Mesenchymal stem cell (in vitro differentiated cells and primary cell): ENCODE data around the gene NAGPA.

Experiments
- DNase-seq: peaks from one replicate; pipeline ENCODE4 v3.0.0-alpha.2; 2013
- H2AFZ ChIP-seq: one replicate; pipeline ENCODE4 v1.6.1; 2013; ENCODE audit warnings: low read depth, mild to moderate bottlenecking, control low read depth, inconsistent platforms, low read length, moderate library complexity
- H2AK5ac ChIP-seq: 2 replicates; pipeline ENCODE4 v1.6.1; 2013; ENCODE audit warnings: low read length, moderate library complexity, mild to moderate bottlenecking, inconsistent platforms; ENCODE audit not compliant: severe bottlenecking
- H2BK120ac ChIP-seq: one replicate; pipeline ENCODE4 v1.6.1; 2013; ENCODE audit warnings: low read depth, mild to moderate bottlenecking, inconsistent platforms, low read length, moderate library complexity
- H2BK12ac ChIP-seq, 2 experiments: one replicate each; pipeline ENCODE4 v1.6.1; 2013; ENCODE audit warnings: inconsistent platforms in 2 of 2, low read length in 2 of 2, mild to moderate bottlenecking in 2 of 2, moderate library complexity in 2 of 2, control low read depth in 1 of 2
- H2BK15ac ChIP-seq: one replicate; pipeline ENCODE4 v1.6.1; 2013; ENCODE audit warnings: mild to moderate bottlenecking, low read depth, inconsistent platforms; ENCODE audit not compliant: poor library complexity, severe bottlenecking
- H2BK5ac ChIP-seq: 2 replicates; pipeline ENCODE4 v1.6.1; 2013; ENCODE audit warnings: low read depth, mild to moderate bottlenecking, low read length, control low read depth, inconsistent platforms; ENCODE audit not compliant: poor library complexity, severe bottlenecking
- H3K14ac ChIP-seq, 2 experiments: one replicate each; pipeline ENCODE4 v1.6.1; 2013; ENCODE audit warnings: inconsistent platforms in 2 of 2, low read length in 2 of 2, control low read depth in 1 of 2, mild to moderate bottlenecking in 1 of 2, moderate library complexity in 1 of 2
- H3K18ac ChIP-seq, 2 experiments: one replicate each; pipeline ENCODE4 v1.6.1; 2013; ENCODE audit warnings: inconsistent platforms in 2 of 2, low read length in 2 of 2, control low read depth in 1 of 2, low read depth in 1 of 2, mild to moderate bottlenecking in 1 of 2
- H3K23ac ChIP-seq, 2 experiments: one replicate each; pipeline ENCODE4 v1.6.1; 2013; ENCODE audit warnings: inconsistent platforms in 2 of 2, low read length in 2 of 2, mild to moderate bottlenecking in 2 of 2, moderate library complexity in 2 of 2, control low read depth in 1 of 2
- H3K27ac ChIP-seq: 2 replicates; pipeline ENCODE4 v1.5.1; 2013; ENCODE audit warnings: mild to moderate bottlenecking, moderate library complexity, low read length, control low read depth, inconsistent platforms; ENCODE audit not compliant: poor library complexity, severe bottlenecking
- H3K27me3 ChIP-seq, 2 experiments: 2 replicates each; pipeline versions ENCODE4 v1.6.1 to v1.7.0; 2013; ENCODE audit warnings: low read length in 2 of 2, mild to moderate bottlenecking in 2 of 2, moderate library complexity in 2 of 2, control low read depth in 1 of 2, inconsistent platforms in 1 of 2; ENCODE audit not compliant: control insufficient read depth in 1 of 2, insufficient read depth in 1 of 2
- H3K36me3 ChIP-seq, 2 experiments: 2 replicates each; pipeline versions ENCODE4 v1.6.1 to v1.7.0; 2013; ENCODE audit warnings: low read length in 2 of 2, control low read depth in 1 of 2, inconsistent platforms in 1 of 2, low read depth in 1 of 2, mild to moderate bottlenecking in 1 of 2; ENCODE audit not compliant: insufficient read depth in 2 of 2, control insufficient read depth in 1 of 2
- H3K4ac ChIP-seq, 2 experiments: one replicate each; pipeline ENCODE4 v1.6.1; 2013; ENCODE audit warnings: inconsistent platforms in 2 of 2, low read length in 2 of 2, mild to moderate bottlenecking in 2 of 2, moderate library complexity in 2 of 2, control low read depth in 1 of 2, low read depth in 1 of 2
- H3K4me1 ChIP-seq: 2 replicates; pipeline ENCODE4 v1.6.1; 2013; ENCODE audit warnings: low read depth, low read length, control low read depth; ENCODE audit not compliant: control insufficient read depth, insufficient read depth
- H3K4me2 ChIP-seq: 2 replicates; pipeline ENCODE4 v1.6.1; 2013; ENCODE audit warnings: low read length, mild to moderate bottlenecking, inconsistent platforms; ENCODE audit not compliant: poor library complexity, severe bottlenecking
- H3K4me3 ChIP-seq, 2 experiments: 2 replicates each; pipeline versions ENCODE4 v1.5.1 to v1.7.0; 2013; ENCODE audit warnings: low read length in 2 of 2, mild to moderate bottlenecking in 2 of 2, control low read depth in 1 of 2, low read depth in 1 of 2; ENCODE audit not compliant: insufficient read depth in 1 of 2
- H3K79me1 ChIP-seq: replicated peaks from 2 replicates; pipeline ENCODE4 v1.6.1; 2013; ENCODE audit warnings: mild to moderate bottlenecking, control low read depth, low read length, inconsistent platforms; ENCODE audit not compliant: poor library complexity, severe bottlenecking
- H3K9ac ChIP-seq: 2 replicates; pipeline ENCODE4 v1.7.0; 2013; ENCODE audit warnings: mild to moderate bottlenecking, low read length, moderate library complexity
- H3K9me3 ChIP-seq: 2 replicates; pipeline ENCODE4 v1.7.0; 2013; ENCODE audit warnings: mild to moderate bottlenecking, low read length; ENCODE audit not compliant: control insufficient read depth
- H4K8ac ChIP-seq: one replicate; pipeline ENCODE4 v1.6.1; 2013; ENCODE audit warnings: inconsistent platforms, mild to moderate bottlenecking, low read length, moderate library complexity
- H4K91ac ChIP-seq: one replicate; pipeline ENCODE4 v1.6.1; 2013; ENCODE audit warnings: mild to moderate bottlenecking, low read length, inconsistent platforms
- WGBS: methylation state at CpG from one replicate; pipeline ENCODE4 v1.1.7; 2013; ENCODE audit warnings: mixed read lengths; 5-methylcytosine and 5-hydroxymethylcytosine counted together

NAGPA gene

DNA sequence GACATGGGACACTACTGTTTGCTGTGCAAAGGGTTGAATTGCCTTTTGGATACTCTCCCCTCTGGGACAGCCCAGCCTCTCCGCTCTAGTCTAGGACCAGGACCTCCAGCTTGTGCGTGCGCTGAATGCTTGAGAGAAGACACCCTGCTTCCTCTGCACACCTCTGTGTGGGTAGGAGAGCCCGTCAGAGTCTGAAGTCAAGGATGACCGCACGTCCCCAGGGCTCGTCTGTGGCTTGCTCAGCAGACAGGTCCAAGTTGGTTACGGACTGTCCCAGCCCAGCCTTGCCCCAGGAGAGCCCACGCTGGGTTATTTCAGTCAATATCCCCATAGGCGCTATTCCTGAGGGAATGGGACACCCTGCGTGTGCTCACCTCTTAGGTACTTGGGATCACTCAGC, 28.3 kb upstream of the NAGPA start:
- H4K91ac ChIP-seq = no peak overlapping the region
- H3K27me3 ChIP-seq = peaks cover 33 to 37% of the 10 kb centered on the region in 2 experiments
- no peak overlapping the region for H3K14ac ChIP-seq
- H2BK12ac ChIP-seq = no peak overlapping the region
- peaks cover 8% of the 10 kb centered on the region for H3K4me1 ChIP-seq
- H3K36me3 ChIP-seq = no peaks in the 10 kb centered on the region
- no peak overlapping the region for H2BK5ac ChIP-seq
- WGBS = 79% methylated on average over 11 of the region's 11 CpGs
- H4K8ac ChIP-seq = no peak overlapping the region
- DNase-seq = no peak
- H3K4me3 ChIP-seq = no peak overlapping the region
- H3K27ac ChIP-seq = no peak overlapping the region
- no peak overlapping the region for H2AFZ ChIP-seq
- no peak overlapping the region for H2BK120ac ChIP-seq
- no peak overlapping the region for H3K18ac ChIP-seq
- H3K9me3 ChIP-seq = no peaks in the 10 kb centered on the region
- no peak overlapping the region for H3K4me2 ChIP-seq
- no peak overlapping the region for H2AK5ac ChIP-seq
- no peak overlapping the region for H3K4ac ChIP-seq
- no peaks in the 10 kb centered on the region for H3K79me1 ChIP-seq
- no peak overlapping the region for H2BK15ac ChIP-seq
- H3K23ac ChIP-seq = no peak overlapping the region
- H3K9ac ChIP-seq = no peak overlapping the region

- H3K14ac ChIP-seq = no peak overlapping the region
- H3K27ac ChIP-seq = no peak overlapping the region
- H3K4me2 ChIP-seq = no peak overlapping the region
- no peak overlapping the region for H2AFZ ChIP-seq
- no peak overlapping the region for H2BK120ac ChIP-seq
- 64% methylated on average over 10 of the region's 10 CpGs for WGBS
- no peak for DNase-seq
- H3K79me1 ChIP-seq = no peaks in the 10 kb centered on the region
- no peak overlapping the region for H3K18ac ChIP-seq
- H2AK5ac ChIP-seq = no peak overlapping the region
- no peak overlapping the region for H2BK12ac ChIP-seq
- H3K9ac ChIP-seq = no peak overlapping the region
- H4K91ac ChIP-seq = no peak overlapping the region
- no peak overlapping the region for H3K4me3 ChIP-seq
- H3K4ac ChIP-seq = no peak overlapping the region
- H3K9me3 ChIP-seq = no peaks in the 10 kb centered on the region
- H4K8ac ChIP-seq = no peak overlapping the region
- H2BK5ac ChIP-seq = no peak overlapping the region
- H3K27me3 ChIP-seq = peaks cover 18 to 31% of the 10 kb centered on the region in 2 experiments
- no peaks in the 10 kb centered on the region for H3K36me3 ChIP-seq
- no peak overlapping the region for H2BK15ac ChIP-seq
- H3K23ac ChIP-seq = no peak overlapping the region
- peaks cover 8% of the 10 kb centered on the region for H3K4me1 ChIP-seq
Observed at GRCh38 chr16:5060073-5060641, 26.4 kb upstream of the NAGPA start.

- WGBS = 73% methylated on average over 6 of the region's 6 CpGs
- Histone ChIP-seq H2AK5ac (no peak overlapping the region), H2AFZ (no peak overlapping the region), H4K8ac (no peak overlapping the region), H3K4ac (no peak overlapping the region), H3K18ac (no peak overlapping the region), H3K9me3 (no peaks in the 10 kb centered on the region), H3K14ac (no peak overlapping the region), H3K27me3 (peaks cover 12 to 26% of the 10 kb centered on the region in 2 experiments), H3K4me3 (no peak overlapping the region), H3K36me3 (no peaks in the 10 kb centered on the region), H2BK5ac (no peak overlapping the region), H2BK15ac (no peak overlapping the region), H3K79me1 (no peaks in the 10 kb centered on the region), H2BK120ac (no peak overlapping the region), H3K4me2 (no peak overlapping the region), H3K27ac (no peak overlapping the region), H2BK12ac (no peak overlapping the region), H3K9ac (no peak overlapping the region), H3K23ac (no peak overlapping the region), H4K91ac (no peak overlapping the region), H3K4me1 (peaks cover 6% of the 10 kb centered on the region)
- DNase-seq = no peak
Observed at GRCh38 chr16:5059386-5060072, 25.8 kb upstream of the NAGPA start.

DNA sequence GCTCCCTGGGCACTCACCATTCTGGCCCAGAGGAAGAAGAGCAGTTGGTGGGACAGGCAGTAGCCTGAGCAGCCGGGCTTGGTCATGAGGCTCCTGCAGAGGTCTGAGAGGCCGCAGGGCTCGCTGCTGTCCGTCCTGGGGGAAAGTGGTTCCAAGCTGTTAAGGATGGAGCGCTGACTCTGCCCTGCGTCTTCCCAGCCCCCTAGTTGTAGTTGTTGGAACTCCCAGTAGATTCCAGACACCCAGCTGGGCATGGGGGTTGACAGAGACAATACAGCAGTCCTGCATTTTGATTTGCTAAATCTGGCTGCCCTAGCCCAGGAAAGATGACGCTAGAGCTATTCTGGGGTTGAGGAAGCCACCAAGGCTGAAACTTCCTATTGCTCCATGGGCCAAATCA, 24.7 kb upstream of the NAGPA start:
- Histone ChIP-seq H2AFZ (no peak overlapping the region), H4K8ac (no peak overlapping the region), H3K14ac (no peak overlapping the region), H3K27ac (no peak overlapping the region), H4K91ac (no peak overlapping the region), H3K27me3 (peaks cover 14 to 21% of the 10 kb centered on the region in 2 experiments), H2AK5ac (no peak overlapping the region), H3K4me3 (no peak overlapping the region), H2BK15ac (no peak overlapping the region), H2BK120ac (no peak overlapping the region), H3K23ac (no peak overlapping the region), H3K9me3 (no peaks in the 10 kb centered on the region), H3K4me1 (peaks cover 6% of the 10 kb centered on the region), H2BK12ac (no peak overlapping the region), H3K79me1 (no peaks in the 10 kb centered on the region), H3K4ac (no peak overlapping the region), H3K4me2 (no peak overlapping the region), H3K18ac (no peak overlapping the region), H3K36me3 (no peaks in the 10 kb centered on the region), H2BK5ac (no peak overlapping the region), H3K9ac (no peak overlapping the region)
- peak; percentile 51 for DNase-seq
- WGBS = 32% methylated on average over 7 of the region's 7 CpGs
